Tracheal epithelial cell (primary cell): Measurements from ENCODE around the gene SRGAP2. TPM values are rescaled to one million over a fixed set of nuclear protein-coding genes. Genes with fewer than 3 reads are reported as not detected.

Source experiments
- total RNA-seq: library from RNA; depleted of rRNA; stranded (reverse); fragments of >200 nt; gene quantifications from 2 replicates; pipeline ENCODE4 v1.2.1, GENCODE V29; 2014

Gene SRGAP2
- total RNA-seq: 12.6 and 27.5 TPM in 2 replicates

DNA sequence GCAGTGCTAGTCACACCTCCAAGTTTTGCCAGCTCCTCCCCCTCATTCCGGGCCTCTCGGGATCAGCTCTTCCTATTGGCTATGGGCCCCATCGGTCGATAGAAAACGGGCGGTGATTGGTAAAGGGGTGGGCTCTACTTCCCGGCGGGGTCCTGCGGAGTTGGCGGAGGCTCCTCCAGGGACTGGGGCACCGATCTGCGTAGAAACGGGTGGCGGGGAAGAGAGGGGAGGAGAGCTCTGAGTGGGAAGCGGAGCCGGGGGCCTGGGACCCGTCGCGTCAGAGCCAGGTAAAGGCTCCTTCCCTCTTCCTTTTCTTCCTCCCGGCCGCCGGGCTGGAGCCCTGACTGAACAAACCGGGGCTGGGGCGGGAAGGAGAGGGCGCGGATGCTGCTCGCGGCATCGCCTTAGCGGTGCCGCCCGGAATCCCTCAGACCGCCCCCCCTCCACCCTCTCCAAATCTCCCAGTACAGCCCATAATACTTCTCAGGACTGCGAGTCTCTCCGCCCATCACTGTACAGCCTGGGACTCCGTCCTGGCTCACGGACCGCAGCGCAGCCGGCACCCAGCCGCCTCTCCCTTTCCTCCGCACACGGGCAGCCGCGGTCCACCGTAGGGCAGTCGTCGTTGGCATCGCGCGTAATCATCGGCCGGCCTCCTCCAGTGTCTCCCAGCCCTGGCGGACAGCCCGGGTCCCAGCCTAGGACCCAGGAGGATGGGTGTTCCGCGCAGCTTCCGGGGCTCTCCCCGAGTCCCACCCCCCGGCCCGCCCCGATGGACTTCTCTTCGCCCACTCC lies at the start of gene SRGAP2:
TSS of gene SRGAP2 (plus strand) at position 178 of the 795 bp plus-strand sequence. CDS start 2,430 bp downstream, outside the sequence.

DNA sequence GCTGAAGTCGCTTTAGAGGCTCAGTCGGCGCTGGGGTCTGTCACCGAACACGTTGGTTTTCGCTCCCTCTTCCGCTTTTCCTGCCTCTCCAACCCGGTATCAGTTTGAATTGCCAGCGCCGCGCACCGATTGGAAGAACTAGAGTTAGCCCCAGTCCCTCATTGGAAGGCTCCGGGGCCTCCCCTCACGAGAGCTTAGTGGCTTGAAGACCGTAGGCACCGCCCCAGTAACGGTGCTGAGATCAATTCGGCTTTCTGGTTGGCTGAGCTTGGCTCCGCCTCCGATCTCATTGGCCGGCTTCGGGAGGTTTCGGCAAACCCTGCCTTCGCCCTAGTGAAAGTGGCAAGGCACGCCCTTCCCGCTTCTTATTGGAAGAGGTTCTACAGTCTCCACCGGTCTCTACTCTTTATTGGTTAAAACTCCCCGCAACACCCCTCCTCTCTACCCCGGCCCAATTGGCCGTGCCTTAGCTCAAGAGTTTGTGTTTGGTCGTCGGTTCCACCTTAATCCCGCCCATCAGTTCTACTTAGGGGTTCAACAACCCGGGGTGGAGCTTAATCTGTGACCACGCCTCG lies 465 bp upstream of the SRGAP2 start, which contains the start of gene FAM72A:
TSS of gene FAM72A (minus strand) at position 51 of the 575 bp plus-strand sequence. CDS start 814 bp downstream, outside the sequence.

Other genes with a start within 250 kb of the SRGAP2 start
- 4.6 and 7.2 TPM in 2 replicates for gene RAB7B, start 200.1 kb upstream of the SRGAP2 start, total RNA-seq
- 1.9 TPM in 1 of 2 replicates, not detected in the other for gene CTSE, start 179.6 kb upstream of the SRGAP2 start, total RNA-seq
- gene RHEX, start 150.4 kb upstream of the SRGAP2 start, total RNA-seq: 2.2 TPM in 1 of 2 replicates, not detected in the other
- gene AVPR1B, start 86.2 kb upstream of the SRGAP2 start, total RNA-seq: not detected in 2 replicates
- 0.43 and 1.4 TPM in 2 replicates for gene FAM72A, start 702 bp upstream of the SRGAP2 start, total RNA-seq